H9 (cell line): ENCODE data around the gene HSD17B8. TPM values are rescaled to one million over a fixed set of nuclear protein-coding genes. Genes with fewer than 3 reads are reported as not detected.

Source experiments
- DNase-seq: peaks from one replicate; pipeline ENCODE4 v3.0.0-alpha.2; 2017
- H2AFZ ChIP-seq: one replicate; pipeline ENCODE4 v1.6.1; 2013; ENCODE audit warnings: mild to moderate bottlenecking, low read length, control low read depth, moderate library complexity
- H2AK5ac ChIP-seq: 2 replicates; pipeline ENCODE4 v1.6.1; 2013; ENCODE audit warnings: low read length, control low read depth, mixed read lengths; ENCODE audit not compliant: insufficient read length
- H2BK120ac ChIP-seq: one replicate; pipeline ENCODE4 v1.6.1; 2013; ENCODE audit warnings: low read depth, mild to moderate bottlenecking, low read length, control low read depth, inconsistent platforms; ENCODE audit not compliant: poor library complexity, severe bottlenecking
- H2BK12ac ChIP-seq: 2 replicates; pipeline ENCODE4 v1.6.1; 2013; ENCODE audit warnings: low read length, control low read depth, mixed read lengths, low read depth; ENCODE audit not compliant: insufficient read length
- H2BK15ac ChIP-seq: 2 replicates; pipeline ENCODE4 v1.6.1; 2013; ENCODE audit warnings: low read depth, low read length, control low read depth
- H2BK20ac ChIP-seq: one replicate; pipeline ENCODE4 v1.6.1; 2013; ENCODE audit warnings: low read depth, mild to moderate bottlenecking, low read length, control low read depth, inconsistent platforms; ENCODE audit not compliant: poor library complexity, severe bottlenecking
- H2BK5ac ChIP-seq: 2 replicates; pipeline ENCODE4 v1.6.1; 2013; ENCODE audit warnings: low read length, control low read depth, mixed read lengths; ENCODE audit not compliant: insufficient read length
- H3K14ac ChIP-seq: 2 replicates; pipeline ENCODE4 v1.6.1; 2013; ENCODE audit warnings: low read length, control low read depth; ENCODE audit not compliant: insufficient read depth
- H3K18ac ChIP-seq: 2 replicates; pipeline ENCODE4 v1.6.1; 2013; ENCODE audit warnings: low read depth, mild to moderate bottlenecking, mixed read lengths, low read length, control low read depth; ENCODE audit not compliant: insufficient read length
- H3K23ac ChIP-seq: 2 replicates; pipeline ENCODE4 v1.6.1; 2013; ENCODE audit warnings: low read length, control low read depth, mixed read lengths, low read depth; ENCODE audit not compliant: insufficient read length
- H3K23me2 ChIP-seq: 2 replicates; pipeline ENCODE4 v1.6.1; 2013; ENCODE audit warnings: low read depth, mild to moderate bottlenecking, mixed read lengths, low read length, control low read depth; ENCODE audit not compliant: insufficient read length, poor library complexity, severe bottlenecking
- H3K27ac ChIP-seq: 2 replicates; pipeline ENCODE4 v1.5.1; 2013; ENCODE audit warnings: low read length, control low read depth, mixed read lengths, low read depth; ENCODE audit not compliant: insufficient read length
- H3K27me3 ChIP-seq: 2 replicates; pipeline ENCODE4 v1.6.1; 2013; ENCODE audit warnings: low read length, control low read depth, inconsistent platforms; ENCODE audit not compliant: insufficient read depth
- H3K4ac ChIP-seq: 2 replicates; pipeline ENCODE4 v1.6.1; 2013; ENCODE audit warnings: low read depth, mild to moderate bottlenecking, control low read depth, inconsistent platforms, low read length, moderate library complexity
- H3K4me1 ChIP-seq: 2 replicates; pipeline ENCODE4 v1.6.1; 2013; ENCODE audit warnings: low read length, control low read depth, inconsistent platforms; ENCODE audit not compliant: insufficient read depth
- H3K4me2 ChIP-seq: 2 replicates; pipeline ENCODE4 v1.6.1; 2013; ENCODE audit warnings: low read length, control low read depth, mixed read lengths; ENCODE audit not compliant: insufficient read length, insufficient read depth
- H3K56ac ChIP-seq: 2 replicates; pipeline ENCODE4 v1.6.1; 2013; ENCODE audit warnings: low read depth, mild to moderate bottlenecking, mixed read lengths, low read length, control low read depth; ENCODE audit not compliant: insufficient read length
- H3K79me1 ChIP-seq: 2 replicates; pipeline ENCODE4 v1.6.1; 2013; ENCODE audit warnings: low read depth, mild to moderate bottlenecking, moderate library complexity, low read length, control low read depth, inconsistent platforms; ENCODE audit not compliant: insufficient read depth, poor library complexity, severe bottlenecking
- H3K79me2 ChIP-seq: 2 replicates; pipeline ENCODE4 v1.6.1; 2013; ENCODE audit warnings: low read length, control low read depth, inconsistent platforms; ENCODE audit not compliant: insufficient read depth
- H3K9ac ChIP-seq: 2 replicates; pipeline ENCODE4 v1.6.1; 2013; ENCODE audit warnings: low read length, control low read depth, mixed read lengths; ENCODE audit not compliant: insufficient read length; ENCODE audit errors: extremely low read depth
- H3K9me3 ChIP-seq: one replicate; pipeline ENCODE4 v1.6.1; 2013; ENCODE audit warnings: low read depth, low read length, inconsistent platforms; ENCODE audit not compliant: control insufficient read depth
- H3T11ph ChIP-seq: one replicate; pipeline ENCODE4 v1.6.1; 2013; ENCODE audit warnings: mild to moderate bottlenecking, low read length, control low read depth, inconsistent platforms
- H4K20me1 ChIP-seq: one replicate; pipeline ENCODE4 v1.6.1; 2013; ENCODE audit not compliant: control insufficient read depth, insufficient read length, insufficient read depth
- H4K5ac ChIP-seq: 2 replicates; pipeline ENCODE4 v1.6.1; 2013; ENCODE audit warnings: low read depth, mild to moderate bottlenecking, mixed read lengths, low read length, control low read depth; ENCODE audit not compliant: insufficient read length
- H4K8ac ChIP-seq: replicated peaks from 2 replicates; pipeline ENCODE4 v1.6.1; 2013; ENCODE audit warnings: low read length, control low read depth, mixed read lengths, low read depth; ENCODE audit not compliant: insufficient read length
- H4K91ac ChIP-seq: 2 replicates; pipeline ENCODE4 v1.6.1; 2013; ENCODE audit warnings: low read depth, mild to moderate bottlenecking, moderate library complexity, mixed read lengths, low read length, control low read depth; ENCODE audit not compliant: insufficient read length
- H3K27ac Mint-ChIP-seq, 3 experiments: 2 replicates in 2 of 3; 3 replicates in 1 of 3; pipeline ENCODE4 v1.8.0; 2020 to 2021; ENCODE audit warnings: mixed read lengths in 3 of 3, mild to moderate bottlenecking in 1 of 3, moderate library complexity in 1 of 3
- H3K27me3 Mint-ChIP-seq: 2 replicates; pipeline ENCODE4 v1.8.0; 2021; ENCODE audit warnings: low read depth, mild to moderate bottlenecking, moderate library complexity, mixed read lengths
- H3K36me3 Mint-ChIP-seq, 3 experiments: 2 replicates in 2 of 3; 3 replicates in 1 of 3; pipeline ENCODE4 v1.8.0; 2020 to 2021; ENCODE audit warnings: low read depth in 3 of 3, mixed read lengths in 3 of 3; ENCODE audit not compliant: insufficient read depth in 1 of 3
- H3K4me1 Mint-ChIP-seq, 2 experiments: 2 replicates each; pipeline ENCODE4 v1.8.0; 2020; ENCODE audit warnings: mixed read lengths in 2 of 2
- H3K4me3 Mint-ChIP-seq, 2 experiments: 2 replicates in 1 of 2; 3 replicates in 1 of 2; pipeline ENCODE4 v1.8.0; 2020 to 2021; ENCODE audit warnings: mild to moderate bottlenecking in 2 of 2, mixed read lengths in 2 of 2, moderate library complexity in 1 of 2
- H3K9me3 Mint-ChIP-seq, 2 experiments: 2 replicates in 1 of 2; 3 replicates in 1 of 2; pipeline ENCODE4 v1.8.0; 2020; ENCODE audit warnings: mild to moderate bottlenecking in 2 of 2, mixed read lengths in 2 of 2, moderate library complexity in 1 of 2
- WGBS: extraction: QIAGEN DNeasy Blood & Tissue Kit; methylation state at CpG from one replicate; pipeline ENCODE4 v1.1.7; 2013; ENCODE audit warnings: missing lambda C conversion rate, low lambda C conversion rate, mixed read lengths; ENCODE audit not compliant: insufficient read length; ENCODE audit errors: extremely low coverage; 5-methylcytosine and 5-hydroxymethylcytosine counted together
- total RNA-seq: library from RNA; stranded (reverse); gene quantifications from 2 replicates; pipeline ENCODE4 v1.2.1, GENCODE V29; 2021
- TF ChIP-seq, protein P1 (sequence below): fragments of 200-600 bp; sonication (generic); conservative IDR thresholded peaks from 3 replicates; pipeline ENCODE4 v1.8.0; 2021; ENCODE audit warnings: antibody characterized with exemption, mild to moderate bottlenecking

The HSD17B8 gene
- total RNA-seq, 1 experiment from 2014 or later = 7.1 TPM

DNA sequence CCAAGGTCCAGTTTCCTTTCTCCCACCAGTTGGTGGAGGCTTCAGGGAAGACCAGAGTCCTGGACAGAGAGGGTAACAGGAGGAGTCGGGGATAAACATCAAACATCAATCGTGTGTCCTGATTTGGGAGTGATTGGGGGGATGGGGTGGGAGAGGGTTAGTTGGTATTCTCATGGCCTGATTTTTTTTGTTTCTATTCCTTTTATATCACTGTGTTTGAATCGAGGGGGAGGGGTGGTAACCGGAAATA, 365 bp upstream of the HSD17B8 start:
- no peak overlapping the region for H4K5ac ChIP-seq
- no peak overlapping the region for H3K9ac ChIP-seq
- Mint-ChIP-seq H3K4me1 (peaks cover 46 to 52% of the 10 kb centered on the region in 2 experiments), H3K27ac (peak overlapping the region in 1 of 3 experiments; percentile 39; a peak in 2 of 7 replicates), H3K27me3 (peaks cover 32% of the 10 kb centered on the region), H3K4me3 (peak overlapping the region; percentile 69 to 95), H3K36me3 (peaks cover 25 to 34% (median 29%) of the 10 kb centered on the region in 3 experiments), H3K9me3 (no peaks in the 10 kb centered on the region; a peak in 1 of 5 replicates)
- no CpG with 5 or more reads among the region's 4 CpGs for WGBS
- H3K14ac ChIP-seq = no peak overlapping the region
- no peak overlapping the region for H2AK5ac ChIP-seq
- H3K18ac ChIP-seq = no peak overlapping the region
- H3K56ac ChIP-seq = no peak overlapping the region
- no peaks in the 10 kb centered on the region for H3K9me3 ChIP-seq
- no peak overlapping the region for H3K4ac ChIP-seq
- H3K79me1 ChIP-seq = no peaks in the 10 kb centered on the region
- no peak overlapping the region for H4K8ac ChIP-seq
- H3K23me2 ChIP-seq = peaks cover 26% of the 10 kb centered on the region
- H2BK15ac ChIP-seq = no peak overlapping the region
- H3T11ph ChIP-seq = no peak overlapping the region
- H3K27ac ChIP-seq = no peak overlapping the region
- no peak overlapping the region for H2BK20ac ChIP-seq
- TF ChIP-seq, protein P1, sequence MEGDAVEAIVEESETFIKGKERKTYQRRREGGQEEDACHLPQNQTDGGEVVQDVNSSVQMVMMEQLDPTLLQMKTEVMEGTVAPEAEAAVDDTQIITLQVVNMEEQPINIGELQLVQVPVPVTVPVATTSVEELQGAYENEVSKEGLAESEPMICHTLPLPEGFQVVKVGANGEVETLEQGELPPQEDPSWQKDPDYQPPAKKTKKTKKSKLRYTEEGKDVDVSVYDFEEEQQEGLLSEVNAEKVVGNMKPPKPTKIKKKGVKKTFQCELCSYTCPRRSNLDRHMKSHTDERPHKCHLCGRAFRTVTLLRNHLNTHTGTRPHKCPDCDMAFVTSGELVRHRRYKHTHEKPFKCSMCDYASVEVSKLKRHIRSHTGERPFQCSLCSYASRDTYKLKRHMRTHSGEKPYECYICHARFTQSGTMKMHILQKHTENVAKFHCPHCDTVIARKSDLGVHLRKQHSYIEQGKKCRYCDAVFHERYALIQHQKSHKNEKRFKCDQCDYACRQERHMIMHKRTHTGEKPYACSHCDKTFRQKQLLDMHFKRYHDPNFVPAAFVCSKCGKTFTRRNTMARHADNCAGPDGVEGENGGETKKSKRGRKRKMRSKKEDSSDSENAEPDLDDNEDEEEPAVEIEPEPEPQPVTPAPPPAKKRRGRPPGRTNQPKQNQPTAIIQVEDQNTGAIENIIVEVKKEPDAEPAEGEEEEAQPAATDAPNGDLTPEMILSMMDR = no peak
- H3K4me2 ChIP-seq = peak overlapping the region; percentile 9
- no peak overlapping the region for H2BK12ac ChIP-seq
- H3K27me3 ChIP-seq = peaks cover 23% of the 10 kb centered on the region; the same call in 1 of the 2 replicates
- peaks cover 15% of the 10 kb centered on the region; the same call in 1 of the 2 replicates for H3K4me1 ChIP-seq
- H2AFZ ChIP-seq = no peak overlapping the region
- H2BK120ac ChIP-seq = no peak overlapping the region
- DNase-seq = no peak
- peaks cover 4% of the 10 kb centered on the region; the same call in 1 of the 2 replicates for H3K79me2 ChIP-seq
- H3K23ac ChIP-seq = no peak overlapping the region
- H4K91ac ChIP-seq = no peak overlapping the region
- no peak overlapping the region for H2BK5ac ChIP-seq
- no peaks in the 10 kb centered on the region for H4K20me1 ChIP-seq
